ENCODE data around the gene ZDHHC24. TPM values are rescaled to one million over a fixed set of nuclear protein-coding genes. Genes with fewer than 3 reads are reported as not detected.
"Not testable (repeated sequence)": the region's sequence is repeated elsewhere in the genome, so short reads cannot be mapped to it uniquely, and the experiment has no call there.

The ZDHHC24 gene
- total and polyA plus RNA-seq, 2 donors (not counting 1 experiment from before 2014, with no cell fraction given): 6.0 to 11.6 TPM

DNA sequence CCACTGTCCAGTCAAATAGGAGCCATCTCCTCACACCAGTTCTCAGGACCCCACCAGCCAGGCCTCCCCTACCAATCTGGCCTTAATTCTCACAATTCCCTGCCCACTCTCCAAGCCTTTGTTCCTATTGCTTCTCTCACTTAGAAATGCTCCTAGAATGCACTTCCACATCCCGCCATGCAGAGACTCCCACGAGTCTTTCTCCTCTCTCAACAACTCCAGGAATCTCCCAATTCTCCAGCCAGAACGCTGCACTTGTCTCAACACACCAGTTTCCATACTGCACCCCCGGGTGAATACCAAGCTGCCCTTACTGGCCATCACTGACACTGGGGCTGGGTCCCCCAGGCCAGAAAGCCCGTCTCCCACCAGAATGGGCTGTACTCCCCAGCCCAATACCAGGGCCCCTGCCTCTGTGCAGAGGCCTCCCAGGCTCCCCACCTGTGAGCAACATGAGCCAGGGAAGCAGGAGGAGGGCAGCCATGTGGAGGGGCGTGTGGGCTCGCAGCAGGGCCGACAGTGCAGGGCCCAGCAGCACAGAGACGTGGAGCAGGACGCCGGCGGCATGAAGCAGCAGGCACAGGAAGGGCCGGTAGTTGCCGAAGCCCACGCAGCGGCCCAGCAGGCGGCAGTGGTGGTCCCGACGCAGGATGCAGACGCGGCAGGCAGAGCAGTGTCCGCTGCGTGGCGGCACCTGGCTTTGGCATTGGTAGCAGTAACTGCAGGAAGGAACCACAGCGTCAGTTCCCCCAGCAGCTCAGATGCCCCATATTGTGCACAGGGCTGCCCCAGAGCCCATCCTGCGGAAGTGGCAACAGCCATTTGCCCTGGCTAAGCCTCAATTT lies 2.4 kb downstream of the ZDHHC24 start:
- no peaks in the 10 kb centered on the region for H4K20me1 ChIP-seq (ENCODE audit: control insufficient read depth, extremely low read depth, insufficient read depth, low read length)
- no peak overlapping the region for H3K27ac ChIP-seq (ENCODE audit: insufficient read depth, low read length)
- H3K9me3 ChIP-seq (ENCODE audit: control insufficient read depth, insufficient read depth, low read depth, low read length): no peaks in the 10 kb centered on the region
- peak overlapping the region; percentile 4 for H2AFZ ChIP-seq (ENCODE audit: low read length)
- H3K4me1 ChIP-seq (ENCODE audit: control insufficient read depth, extremely low read depth, insufficient read depth, low read length): peaks cover 8% of the 10 kb centered on the region
- peak overlapping the region in 1 of 4 experiments; percentile 12 for H3K4me3 ChIP-seq (replicated peaks in 1 of 4; ENCODE audit: control extremely low read depth in 1 of 4, insufficient read depth in 1 of 4, low read depth in 3 of 4, low read length in 4 of 4)
- H3K27me3 ChIP-seq (ENCODE audit: control insufficient read depth, insufficient read depth, low read length): peaks cover 8% of the 10 kb centered on the region
- DNase-seq (ENCODE audit: low read depth in 2 of 2): peak; percentile 47 to 64
- H3K4me2 ChIP-seq (ENCODE audit: extremely low read depth, insufficient read depth, low read length): peak overlapping the region; percentile 30
- TF ChIP-seq CTCF (conservative IDR thresholded peaks at IDR 0.05 in 1 of 2, IDR thresholded peaks at IDR 0.05 in 1 of 2; ENCODE audit: low read depth in 1 of 2, low read length in 2 of 2) (peak; percentile 39 to 63), EZH2 (IDR thresholded peaks at IDR 0.05; ENCODE audit: low read length, missing control alignments) (no peak)
- peaks cover 4% of the 10 kb centered on the region for H3K36me3 ChIP-seq (ENCODE audit: control insufficient read depth, insufficient read depth, low read length)
- H3K9ac ChIP-seq (ENCODE audit: insufficient read depth, low read length): no peak overlapping the region
- H3K79me2 ChIP-seq (ENCODE audit: control insufficient read depth, insufficient read depth, low read length): no peaks in the 10 kb centered on the region

GRCh38 chr11:66542362-66542761 lies 3.5 kb downstream of the ZDHHC24 start:
- Histone ChIP-seq H3K9ac (ENCODE audit: insufficient read depth, low read length) (no peak overlapping the region), H3K27me3 (ENCODE audit: control insufficient read depth, insufficient read depth, low read length) (peaks cover 3% of the 10 kb centered on the region), H3K27ac (ENCODE audit: insufficient read depth, low read length) (no peak overlapping the region), H4K20me1 (ENCODE audit: control insufficient read depth, extremely low read depth, insufficient read depth, low read length) (no peaks in the 10 kb centered on the region), H3K79me2 (ENCODE audit: control insufficient read depth, insufficient read depth, low read length) (no peaks in the 10 kb centered on the region), H3K4me1 (ENCODE audit: control insufficient read depth, extremely low read depth, insufficient read depth, low read length) (peaks cover 8% of the 10 kb centered on the region), H3K36me3 (ENCODE audit: control insufficient read depth, insufficient read depth, low read length) (peaks cover 4% of the 10 kb centered on the region), H3K4me3 (replicated peaks in 1 of 4; ENCODE audit: control extremely low read depth in 1 of 4, insufficient read depth in 1 of 4, low read depth in 3 of 4, low read length in 4 of 4) (no peak overlapping the region), H3K9me3 (ENCODE audit: control insufficient read depth, insufficient read depth, low read depth, low read length) (no peaks in the 10 kb centered on the region), H3K4me2 (ENCODE audit: extremely low read depth, insufficient read depth, low read length) (no peak overlapping the region), H2AFZ (ENCODE audit: low read length) (no peak overlapping the region)
- DNase-seq (ENCODE audit: low read depth in 2 of 2): peak; percentile 33 to 54
- TF ChIP-seq EZH2 (IDR thresholded peaks at IDR 0.05; ENCODE audit: low read length, missing control alignments) (no peak), CTCF (conservative IDR thresholded peaks at IDR 0.05 in 1 of 2, IDR thresholded peaks at IDR 0.05 in 1 of 2; ENCODE audit: low read depth in 1 of 2, low read length in 2 of 2) (no peak)

DNA sequence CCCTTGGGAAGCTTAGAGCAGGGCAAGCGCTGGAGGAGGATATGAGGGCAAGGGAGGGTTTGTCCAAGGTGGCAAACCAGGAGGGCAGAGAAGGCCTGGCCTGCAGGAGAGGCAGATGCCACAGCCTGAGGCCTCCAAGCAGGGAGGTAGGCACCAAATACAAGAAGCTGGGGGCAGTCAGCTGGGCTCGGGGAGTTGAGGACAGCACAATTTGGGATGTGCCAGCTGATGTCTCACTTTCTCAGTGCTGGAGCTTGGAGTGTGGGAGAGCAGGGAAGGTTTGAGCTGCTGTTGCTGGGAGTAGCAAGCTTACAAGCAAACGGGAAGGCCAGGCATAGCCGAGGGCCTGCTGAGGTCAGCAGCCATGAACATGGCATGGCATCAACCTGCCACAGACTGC lies 4.0 kb downstream of the ZDHHC24 start:
- TF ChIP-seq CTCF (conservative IDR thresholded peaks at IDR 0.05 in 1 of 2, IDR thresholded peaks at IDR 0.05 in 1 of 2; ENCODE audit: low read depth in 1 of 2, low read length in 2 of 2) (no peak), EZH2 (IDR thresholded peaks at IDR 0.05; ENCODE audit: low read length, missing control alignments) (no peak)

GRCh38 chr11:66540598-66540997 lies 5.2 kb downstream of the ZDHHC24 start:
- H3K9me3 ChIP-seq (ENCODE audit: control insufficient read depth, insufficient read depth, low read depth, low read length); H4K20me1 ChIP-seq (ENCODE audit: control insufficient read depth, extremely low read depth, insufficient read depth, low read length); H3K27me3 ChIP-seq (ENCODE audit: control insufficient read depth, insufficient read depth, low read length); H3K79me2 ChIP-seq (ENCODE audit: control insufficient read depth, insufficient read depth, low read length); H3K9ac ChIP-seq (ENCODE audit: insufficient read depth, low read length); DNase-seq (ENCODE audit: low read depth in 2 of 2); H2AFZ ChIP-seq (ENCODE audit: low read length); H3K36me3 ChIP-seq (ENCODE audit: control insufficient read depth, insufficient read depth, low read length); H3K27ac ChIP-seq (ENCODE audit: insufficient read depth, low read length); H3K4me2 ChIP-seq (ENCODE audit: extremely low read depth, insufficient read depth, low read length); H3K4me1 ChIP-seq (ENCODE audit: control insufficient read depth, extremely low read depth, insufficient read depth, low read length); H3K4me3 ChIP-seq (replicated peaks in 1 of 4; ENCODE audit: control extremely low read depth in 1 of 4, insufficient read depth in 1 of 4, low read depth in 3 of 4, low read length in 4 of 4): not testable (repeated sequence)

More for the DNA sequence above, 4.0 kb downstream of the ZDHHC24 start:
- no peak overlapping the region for H3K4me2 ChIP-seq (ENCODE audit: extremely low read depth, insufficient read depth, low read length)
- DNase-seq (ENCODE audit: low read depth in 2 of 2): no peak
- H3K79me2 ChIP-seq (ENCODE audit: control insufficient read depth, insufficient read depth, low read length): no peaks in the 10 kb centered on the region
- H2AFZ ChIP-seq (ENCODE audit: low read length): no peak overlapping the region
- H3K27me3 ChIP-seq (ENCODE audit: control insufficient read depth, insufficient read depth, low read length): no peaks in the 10 kb centered on the region
- H3K9ac ChIP-seq (ENCODE audit: insufficient read depth, low read length): no peak overlapping the region
- no peak overlapping the region for H3K27ac ChIP-seq (ENCODE audit: insufficient read depth, low read length)
- H4K20me1 ChIP-seq (ENCODE audit: control insufficient read depth, extremely low read depth, insufficient read depth, low read length): no peaks in the 10 kb centered on the region
- H3K36me3 ChIP-seq (ENCODE audit: control insufficient read depth, insufficient read depth, low read length): peaks cover 4% of the 10 kb centered on the region
- peaks cover 8% of the 10 kb centered on the region for H3K4me1 ChIP-seq (ENCODE audit: control insufficient read depth, extremely low read depth, insufficient read depth, low read length)
- no peaks in the 10 kb centered on the region for H3K9me3 ChIP-seq (ENCODE audit: control insufficient read depth, insufficient read depth, low read depth, low read length)
- no peak overlapping the region for H3K4me3 ChIP-seq (replicated peaks in 1 of 4; ENCODE audit: control extremely low read depth in 1 of 4, insufficient read depth in 1 of 4, low read depth in 3 of 4, low read length in 4 of 4)

Measured in fibroblast of lung (primary cell).